Smooth muscle cell (in vitro differentiated cells): ENCODE measurements around the gene SBNO2. TPM values are rescaled to one million over a fixed set of nuclear protein-coding genes. Genes with fewer than 3 reads are reported as not detected.

Source experiments
- DNase-seq: peaks from one replicate; lab custom pipeline; 2025; ENCODE audit not compliant: unreplicated experiment; lab: John Stamatoyannopoulos, UW
- H2AFZ ChIP-seq: fragments of 200-600 bp; sonication (generic); 2 replicates; pipeline ENCODE4 v1.6.0; 2016; ENCODE audit warnings: antibody characterized with exemption, low read depth, mild to moderate bottlenecking
- H3F3A ChIP-seq: fragments of 200-600 bp; sonication (generic); 2 replicates; pipeline ENCODE4 v1.6.0; 2017; ENCODE audit warnings: antibody characterized with exemption, low read depth
- H3K27ac ChIP-seq: fragments of 200-600 bp; sonication (generic); 2 replicates; pipeline ENCODE4 v1.5.1; 2016; ENCODE audit warnings: low read depth, mild to moderate bottlenecking
- H3K27me3 ChIP-seq: fragments of 200-600 bp; sonication (generic); 2 replicates; pipeline ENCODE4 v1.6.1; 2016; ENCODE audit warnings: low read depth, mild to moderate bottlenecking
- H3K36me3 ChIP-seq: fragments of 200-600 bp; sonication (generic); 2 replicates; pipeline ENCODE4 v1.5.1; 2016; ENCODE audit warnings: low read depth
- H3K4me1 ChIP-seq: fragments of 200-600 bp; sonication (generic); 2 replicates; pipeline ENCODE4 v1.5.1; 2016; ENCODE audit warnings: low read depth
- H3K4me2 ChIP-seq: fragments of 200-600 bp; sonication (generic); 2 replicates; pipeline ENCODE4 v1.6.0; 2016; ENCODE audit warnings: mild to moderate bottlenecking
- H3K4me3 ChIP-seq: fragments of 200-600 bp; sonication (generic); 2 replicates; pipeline ENCODE4 v1.5.1; 2016; ENCODE audit warnings: mild to moderate bottlenecking
- H3K79me2 ChIP-seq: fragments of 200-600 bp; sonication (generic); 2 replicates; pipeline ENCODE4 v1.6.0; 2016; ENCODE audit warnings: low read depth, mild to moderate bottlenecking
- H3K9ac ChIP-seq: fragments of 200-600 bp; sonication (generic); 2 replicates; pipeline ENCODE4 v1.6.0; 2016; ENCODE audit warnings: low read depth
- H3K9me3 ChIP-seq: fragments of 200-600 bp; sonication (generic); replicated peaks from 2 replicates; pipeline ENCODE4 v1.5.1; 2016; ENCODE audit warnings: low read depth
- H4K20me1 ChIP-seq: fragments of 200-600 bp; sonication (generic); 2 replicates; pipeline ENCODE4 v1.6.0; 2016; ENCODE audit warnings: low read depth
- WGBS: methylation state at CpG from one replicate; pipeline ENCODE4 v1.1.7; 2016; ENCODE audit warnings: low lambda C conversion rate; 5-methylcytosine and 5-hydroxymethylcytosine counted together
- polyA plus RNA-seq: library from polyadenylated mRNA; unstranded; fragments of >200 nt; fragmentation: Nextera tagmentation; extraction: Ambion mirVana; gene quantifications from 2 replicates; pipeline ENCODE4 v1.2.1, GENCODE V29; 2016
- total RNA-seq: library from RNA; depleted of rRNA; stranded (reverse); fragments of >200 nt; gene quantifications from 2 replicates; pipeline ENCODE4 v1.2.3, GENCODE V29; 2014
- TF ChIP-seq, protein P1 (sequence below): fragments of 200-600 bp; sonication (generic); IDR thresholded peaks from 2 replicates; pipeline ENCODE4 v1.5.1; 2017; ENCODE audit warnings: borderline replicate concordance, mild to moderate bottlenecking, antibody characterized with exemption; ENCODE audit not compliant: insufficient read depth, poor library complexity, severe bottlenecking

Gene SBNO2
- total and polyA plus RNA-seq, 2 experiments from 2014 or later: 16.4 to 17.6 TPM

- Histone ChIP-seq H3K27ac (no peak overlapping the region), H3K27me3 (no peaks in the 10 kb centered on the region), H2AFZ (no peak overlapping the region), H3K79me2 (peaks cover 31% of the 10 kb centered on the region), H3K4me2 (peak overlapping the region; percentile 98), H3K9me3 (no peaks in the 10 kb centered on the region), H3K36me3 (no peaks in the 10 kb centered on the region), H3K4me3 (no peak overlapping the region), H3K4me1 (peaks cover 7% of the 10 kb centered on the region), H3K9ac (no peak overlapping the region), H3F3A (no peaks in the 10 kb centered on the region), H4K20me1 (peaks cover 29% of the 10 kb centered on the region)
- TF ChIP-seq, protein P1, sequence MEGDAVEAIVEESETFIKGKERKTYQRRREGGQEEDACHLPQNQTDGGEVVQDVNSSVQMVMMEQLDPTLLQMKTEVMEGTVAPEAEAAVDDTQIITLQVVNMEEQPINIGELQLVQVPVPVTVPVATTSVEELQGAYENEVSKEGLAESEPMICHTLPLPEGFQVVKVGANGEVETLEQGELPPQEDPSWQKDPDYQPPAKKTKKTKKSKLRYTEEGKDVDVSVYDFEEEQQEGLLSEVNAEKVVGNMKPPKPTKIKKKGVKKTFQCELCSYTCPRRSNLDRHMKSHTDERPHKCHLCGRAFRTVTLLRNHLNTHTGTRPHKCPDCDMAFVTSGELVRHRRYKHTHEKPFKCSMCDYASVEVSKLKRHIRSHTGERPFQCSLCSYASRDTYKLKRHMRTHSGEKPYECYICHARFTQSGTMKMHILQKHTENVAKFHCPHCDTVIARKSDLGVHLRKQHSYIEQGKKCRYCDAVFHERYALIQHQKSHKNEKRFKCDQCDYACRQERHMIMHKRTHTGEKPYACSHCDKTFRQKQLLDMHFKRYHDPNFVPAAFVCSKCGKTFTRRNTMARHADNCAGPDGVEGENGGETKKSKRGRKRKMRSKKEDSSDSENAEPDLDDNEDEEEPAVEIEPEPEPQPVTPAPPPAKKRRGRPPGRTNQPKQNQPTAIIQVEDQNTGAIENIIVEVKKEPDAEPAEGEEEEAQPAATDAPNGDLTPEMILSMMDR: no peak
- no peak for DNase-seq
- 98% methylated on average over 13 of the region's 15 CpGs for WGBS
These were observed 80.7 kb downstream of the SBNO2 start for GRCh38 chr19:1093330-1093729.

DNA sequence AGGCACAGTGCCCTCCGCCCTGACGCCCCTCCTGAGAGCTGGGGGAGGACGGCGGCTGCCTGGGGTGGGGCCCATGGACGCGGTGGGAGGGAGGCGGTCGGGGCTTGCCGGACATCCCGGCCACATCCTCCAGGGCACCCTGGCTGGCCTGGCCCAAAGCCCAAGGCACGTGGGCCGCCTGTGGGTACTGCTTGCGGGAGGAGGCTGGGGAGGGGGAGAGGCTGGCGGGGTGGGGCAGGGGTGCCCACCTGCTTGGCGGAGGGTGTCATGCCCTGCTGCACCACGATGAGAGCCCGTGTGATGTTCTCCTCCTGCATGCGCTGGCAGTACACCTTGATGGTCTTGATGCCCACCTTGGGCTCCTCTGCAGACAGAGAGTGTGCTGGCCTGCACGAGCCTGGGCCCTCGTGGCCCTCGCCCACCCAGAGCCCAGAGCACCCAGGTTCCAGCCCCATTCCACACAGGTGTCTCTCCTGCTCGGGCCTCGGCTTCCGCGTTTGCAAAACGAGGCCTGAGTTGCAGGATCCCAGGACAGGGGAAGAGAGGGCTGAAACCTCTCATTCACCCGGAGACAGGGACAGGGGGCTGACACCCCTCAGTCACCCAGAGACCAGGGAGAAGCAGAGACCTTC, 82.4 kb downstream of the SBNO2 start:
- H3K9ac ChIP-seq: no peak overlapping the region
- H3F3A ChIP-seq: no peaks in the 10 kb centered on the region
- H3K4me3 ChIP-seq: no peak overlapping the region
- no peaks in the 10 kb centered on the region for H3K36me3 ChIP-seq
- H3K27me3 ChIP-seq: no peaks in the 10 kb centered on the region
- peaks cover 29% of the 10 kb centered on the region for H4K20me1 ChIP-seq
- no peak overlapping the region for H3K4me2 ChIP-seq
- no peak overlapping the region for H2AFZ ChIP-seq
- 96% methylated on average over 25 of the region's 27 CpGs for WGBS
- H3K27ac ChIP-seq: no peak overlapping the region
- H3K9me3 ChIP-seq: no peaks in the 10 kb centered on the region
- H3K79me2 ChIP-seq: peaks cover 31% of the 10 kb centered on the region
- no peak for DNase-seq
- peaks cover 7% of the 10 kb centered on the region for H3K4me1 ChIP-seq
- TF ChIP-seq, protein P1: no peak

- 98% methylated on average over 38 of the region's 38 CpGs for WGBS
- TF ChIP-seq, protein P1: no peak
- peaks cover 7% of the 10 kb centered on the region for H3K4me1 ChIP-seq
- no peak overlapping the region for H3K4me3 ChIP-seq
- H4K20me1 ChIP-seq: peaks cover 29% of the 10 kb centered on the region
- no peak overlapping the region for H3K4me2 ChIP-seq
- H3K27ac ChIP-seq: no peak overlapping the region
- no peaks in the 10 kb centered on the region for H3K27me3 ChIP-seq
- no peaks in the 10 kb centered on the region for H3K36me3 ChIP-seq
- no peaks in the 10 kb centered on the region for H3K9me3 ChIP-seq
- peaks cover 31% of the 10 kb centered on the region for H3K79me2 ChIP-seq
- DNase-seq: no peak
- H2AFZ ChIP-seq: no peak overlapping the region
- H3K9ac ChIP-seq: no peak overlapping the region
- no peaks in the 10 kb centered on the region for H3F3A ChIP-seq
These were observed 83.1 kb downstream of the SBNO2 start for GRCh38 chr19:1090731-1091543.
